K562 (cell line): ENCODE data around the gene FAM20B. TPM values are rescaled to one million over a fixed set of nuclear protein-coding genes. Genes with fewer than 3 reads are reported as not detected.

ENCODE experiments used
- EP400 ChIP-seq: fragments of 450-650 bp; IDR thresholded peaks from 2 replicates; pipeline ENCODE4 v1.6.1; 2017; ENCODE audit warnings: antibody characterized with exemption, mild to moderate bottlenecking, moderate library complexity
- ETV5 ChIP-seq: sonication (generic); formaldehyde crosslinking; IDR thresholded peaks from 2 replicates; pipeline ENCODE4 v1.4.0; 2020; ENCODE audit warnings: low read depth, mild to moderate bottlenecking, missing genetic modification reagents
- LCOR ChIP-seq: sonication (generic); formaldehyde crosslinking; IDR thresholded peaks from 2 replicates; pipeline ENCODE4 v1.8.0; 2022; ENCODE audit warnings: mild to moderate bottlenecking, missing genetic modification reagents
- MYBL2 ChIP-seq, 2 experiments: fragments of 450-650 bp in 1 of 2; sonication (generic) in 1 of 2; formaldehyde crosslinking in 1 of 2; IDR thresholded peaks; 2 replicates each; pipeline versions ENCODE4 v1.6.1 to v1.8.1; 2017 to 2022; ENCODE audit warnings: borderline replicate concordance in 1 of 2, inconsistent platforms in 1 of 2, low read depth in 1 of 2, mild to moderate bottlenecking in 1 of 2, missing genetic modification reagents in 1 of 2, moderate library complexity in 1 of 2
- NR2C1 ChIP-seq, 2 experiments: fragments of 450-650 bp; IDR thresholded peaks; 2 replicates each; pipeline ENCODE4 v1.6.1; 2017; ENCODE audit warnings: mild to moderate bottlenecking in 2 of 2, antibody characterized with exemption in 1 of 2, inconsistent platforms in 1 of 2, missing compliant biosample characterization in 1 of 2, missing genetic modification characterization in 1 of 2
- PHF20 ChIP-seq: fragments of 450-650 bp; IDR thresholded peaks from 2 replicates; pipeline ENCODE4 v1.6.1; 2018; ENCODE audit not compliant: partially characterized antibody
- RBBP5 ChIP-seq: fragments of 200-600 bp; sonication (generic); IDR thresholded peaks from 2 replicates; pipeline ENCODE4 v1.6.1; 2012; ENCODE audit warnings: borderline replicate concordance, mild to moderate bottlenecking, low read length, control low read depth, inconsistent platforms; ENCODE audit not compliant: insufficient read depth, poor library complexity, severe bottlenecking
- SMAD4 ChIP-seq: fragments of 250-450 bp; sonication (Bioruptor Pico); conservative IDR thresholded peaks from 2 replicates; pipeline ENCODE4 v1.8.0; 2021; ENCODE audit warnings: inconsistent platforms, mild to moderate bottlenecking, moderate library complexity
- SMARCA4 ChIP-seq: fragments of 450-650 bp; IDR thresholded peaks from 2 replicates; pipeline ENCODE4 v1.6.1; 2016
- SRF ChIP-seq, 2 experiments: fragments of 250-450, 450-650 bp in 1 of 2; sonication (Bioruptor Pico) in 1 of 2; sonication (generic) in 1 of 2; formaldehyde crosslinking; IDR thresholded peaks; 2 replicates each; pipeline versions ENCODE4 v1.5.0 to v1.5.1; 2020 to 2022; ENCODE audit warnings: mild to moderate bottlenecking in 1 of 2, missing genetic modification reagents in 1 of 2
- TBP ChIP-seq: optimal IDR thresholded peaks from 2 replicates; pipeline ENCODE3; 2011; ENCODE audit warnings: low read depth, low read length, improper control_type of control experiment
- TCF7 ChIP-seq: sonication (generic); IDR thresholded peaks from 2 replicates; pipeline ENCODE4 v1.6.1; 2016; ENCODE audit warnings: antibody characterized with exemption, borderline replicate concordance
- TOE1 ChIP-seq, 2 experiments: fragments of 450-650 bp in 1 of 2; sonication (generic) in 1 of 2; formaldehyde crosslinking in 1 of 2; IDR thresholded peaks; 2 replicates each; pipeline versions ENCODE4 v1.7.1 to v1.8.0; 2016 to 2022; ENCODE audit warnings: borderline replicate concordance in 2 of 2, mild to moderate bottlenecking in 2 of 2, antibody characterized with exemption in 1 of 2, inconsistent platforms in 1 of 2, low read depth in 1 of 2, missing genetic modification reagents in 1 of 2, moderate library complexity in 1 of 2
- TSC22D4 ChIP-seq: fragments of 450-650 bp; IDR thresholded peaks from 2 replicates; pipeline ENCODE4 v1.6.1; 2016; ENCODE audit warnings: missing genetic modification characterization, missing biosample characterization, control low read depth
- TSHZ1 ChIP-seq: fragments of 250-450 bp; sonication (Bioruptor Pico); IDR thresholded peaks from 2 replicates; pipeline ENCODE4 v1.4.0; 2020; ENCODE audit warnings: mild to moderate bottlenecking, moderate library complexity
- U2AF1 ChIP-seq: fragments of 200-400 bp; formaldehyde crosslinking; optimal IDR thresholded peaks from 2 replicates; pipeline ENCODE3; 2017; ENCODE audit warnings: mild to moderate bottlenecking, low read depth, low read length, moderate library complexity
- ZKSCAN3 ChIP-seq: fragments of 250-450 bp; sonication (Bioruptor Pico); IDR thresholded peaks from 2 replicates; pipeline ENCODE4 v1.4.0; 2020
- ZNF140 ChIP-seq: fragments of 250-450 bp; sonication (Bioruptor Pico); IDR thresholded peaks from 2 replicates; pipeline ENCODE4 v1.8.0; 2021; ENCODE audit warnings: moderate library complexity, mild to moderate bottlenecking, inconsistent platforms
- ZNF174 ChIP-seq: fragments of 250-450 bp; sonication (Bioruptor Pico); IDR thresholded peaks from 2 replicates; pipeline ENCODE4 v1.4.0; 2020; ENCODE audit warnings: mild to moderate bottlenecking
- ZNF507 ChIP-seq: conservative IDR thresholded peaks from 2 replicates; pipeline ENCODE4 v1.6.1; 2017; ENCODE audit warnings: missing genetic modification characterization, missing compliant biosample characterization
- ZNF551 ChIP-seq: fragments of 250-450 bp; sonication (Bioruptor Pico); IDR thresholded peaks from 2 replicates; pipeline ENCODE4 v1.5.0; 2021; ENCODE audit warnings: mild to moderate bottlenecking, moderate library complexity
- polyA plus RNA-seq, 8 experiments: library from polyadenylated mRNA; depleted of rRNA in 4 of 8; stranded (reverse) in 5 of 8; unstranded in 3 of 8; fragments of >200 nt; fragmentation: Nextera tagmentation in 2 of 8; fragmentation: Illumina TruSeq in 1 of 8; extraction: Ambion mirVana in 2 of 8; extraction: Trizol in 1 of 8; gene quantifications; 2 replicates each; pipeline versions ENCODE4 v1.2.1 to v1.2.3, GENCODE V29; 2011 to 2014; ENCODE audit warnings: inconsistent platforms in 1 of 8, missing spikeins in 1 of 8
- total RNA-seq, 7 experiments: library from RNA; depleted of rRNA in 6 of 7; stranded (reverse); fragments of >200 nt in 6 of 7; fragmentation: Illumina TruSeq in 2 of 7; extraction: Trizol in 2 of 7; gene quantifications; 2 replicates each; pipeline versions ENCODE4 v1.2.1 to v1.2.3, GENCODE V29; 2011 to 2021; ENCODE audit warnings: low replicate concordance in 1 of 7
- TF ChIP-seq, protein P1 (sequence below): sonication (generic); formaldehyde crosslinking; IDR thresholded peaks from 2 replicates; pipeline ENCODE4 v1.8.1; 2023; ENCODE audit warnings: mild to moderate bottlenecking, missing genetic modification reagents

FAM20B gene
- total and polyA plus RNA-seq, 9 of the 15 experiments (the other 6 are each of a cell fraction or from before 2014, with no cell fraction given), result 7.2 to 67.5 (median 42.9) TPM

GRCh38 chr1:179081687-179082332, 56.1 kb downstream of the FAM20B start, which contains the start of gene TOR3A (continued):
- no peak for TF ChIP-seq NR2C1 (IDR thresholded peaks at IDR 0.05)
- peak; percentile 45; the same call in 1 of the 2 replicates for TF ChIP-seq NR2C1 (tag; IDR thresholded peaks at IDR 0.05)
- TF ChIP-seq EP400, result peak; percentile 72
- TF ChIP-seq TSC22D4 (tag), result no peak
- TF ChIP-seq TOE1 (IDR thresholded peaks at IDR 0.05; ENCODE audit: borderline replicate concordance), result peak; percentile 89
- TF ChIP-seq TOE1 (CRISPR knock-in tag; IDR thresholded peaks at IDR 0.05; ENCODE audit: borderline replicate concordance, low read depth), result peak; percentile 95
- no peak for TF ChIP-seq ZNF507 (tag)
- TF ChIP-seq ZNF140 (CRISPR knock-in tag), result no peak
- peak; percentile 78 for TF ChIP-seq PHF20
- TF ChIP-seq SMAD4 (CRISPR knock-in tag), result peak; percentile 53
- peak; percentile 75 for TF ChIP-seq RBBP5
- no peak for TF ChIP-seq MYBL2 (IDR thresholded peaks at IDR 0.05; ENCODE audit: low read depth)
- no peak for TF ChIP-seq MYBL2 (CRISPR knock-in tag; IDR thresholded peaks at IDR 0.05; ENCODE audit: borderline replicate concordance)
- TF ChIP-seq SMARCA4, result 0 out of 2 replicates have a peak, but pooled peaks have one; percentile 38
- no peak for TF ChIP-seq ZNF174 (CRISPR knock-in tag)
- TF ChIP-seq ZNF551 (CRISPR knock-in tag), result no peak
- TF ChIP-seq TBP, result peak; percentile 66
- peak; percentile 75 for TF ChIP-seq LCOR
- peak in 1 of 2 experiments; percentile 87; a peak in 2 of 4 replicates for TF ChIP-seq SRF (CRISPR knock-in tag; IDR thresholded peaks at IDR 0.05)
- TF ChIP-seq, protein P1, sequence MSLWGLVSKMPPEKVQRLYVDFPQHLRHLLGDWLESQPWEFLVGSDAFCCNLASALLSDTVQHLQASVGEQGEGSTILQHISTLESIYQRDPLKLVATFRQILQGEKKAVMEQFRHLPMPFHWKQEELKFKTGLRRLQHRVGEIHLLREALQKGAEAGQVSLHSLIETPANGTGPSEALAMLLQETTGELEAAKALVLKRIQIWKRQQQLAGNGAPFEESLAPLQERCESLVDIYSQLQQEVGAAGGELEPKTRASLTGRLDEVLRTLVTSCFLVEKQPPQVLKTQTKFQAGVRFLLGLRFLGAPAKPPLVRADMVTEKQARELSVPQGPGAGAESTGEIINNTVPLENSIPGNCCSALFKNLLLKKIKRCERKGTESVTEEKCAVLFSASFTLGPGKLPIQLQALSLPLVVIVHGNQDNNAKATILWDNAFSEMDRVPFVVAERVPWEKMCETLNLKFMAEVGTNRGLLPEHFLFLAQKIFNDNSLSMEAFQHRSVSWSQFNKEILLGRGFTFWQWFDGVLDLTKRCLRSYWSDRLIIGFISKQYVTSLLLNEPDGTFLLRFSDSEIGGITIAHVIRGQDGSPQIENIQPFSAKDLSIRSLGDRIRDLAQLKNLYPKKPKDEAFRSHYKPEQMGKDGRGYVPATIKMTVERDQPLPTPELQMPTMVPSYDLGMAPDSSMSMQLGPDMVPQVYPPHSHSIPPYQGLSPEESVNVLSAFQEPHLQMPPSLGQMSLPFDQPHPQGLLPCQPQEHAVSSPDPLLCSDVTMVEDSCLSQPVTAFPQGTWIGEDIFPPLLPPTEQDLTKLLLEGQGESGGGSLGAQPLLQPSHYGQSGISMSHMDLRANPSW (CRISPR knock-in tag), result 0 out of 2 replicates have a peak, but pooled peaks have one; percentile 45
- TF ChIP-seq U2AF1, result peak; percentile 91
- TF ChIP-seq ETV5 (CRISPR knock-in tag), result no peak
- no peak for TF ChIP-seq TSHZ1 (CRISPR knock-in tag)
- no peak; the same call in 1 of the 2 replicates for TF ChIP-seq TCF7
- no peak for TF ChIP-seq ZKSCAN3 (CRISPR knock-in tag)
